Uterus (tissue), 2 donors: Measurements from ENCODE around the gene NELL1.

Experiments
- CTCF ChIP-seq, 4 experiments: fragments of 200-600 bp in 2 of 4; fragments of 450-650 bp in 2 of 4; sonication (generic) in 2 of 4; IDR thresholded peaks; one replicate each; pipeline ENCODE4 v1.5.1; 2016 to 2019; ENCODE audit warnings: antibody characterized with exemption in 4 of 4, mild to moderate bottlenecking in 2 of 4, moderate library complexity in 1 of 4
- POLR2A ChIP-seq, 2 donors: fragments of 450-650 bp; IDR thresholded peaks; one replicate each; pipeline ENCODE4 v1.6.1; 2016; ENCODE audit warnings: antibody characterized with exemption in 2 of 2, mild to moderate bottlenecking in 1 of 2, moderate library complexity in 1 of 2

GRCh38 chr11:21481255-21481654, 811.9 kb downstream of the NELL1 start:
- TF ChIP-seq CTCF (IDR thresholded peaks at IDR 0.05) = no peak
- TF ChIP-seq POLR2A (IDR thresholded peaks at IDR 0.05) = no peak
